Neuron (in vitro differentiated cells): ENCODE data around the gene FAM161B.
"Not testable (repeated sequence)": the region's sequence is repeated elsewhere in the genome, so short reads cannot be mapped to it uniquely, and the experiment has no call there.

Experiments
- H2AFZ ChIP-seq: one replicate; pipeline ENCODE4 v1.6.1; 2013; ENCODE audit warnings: low read depth, mild to moderate bottlenecking, inconsistent platforms, low read length, moderate library complexity
- H3K27me3 ChIP-seq: one replicate; pipeline ENCODE4 v1.6.1; 2013; ENCODE audit warnings: low read length; ENCODE audit not compliant: insufficient read depth
- H3K36me3 ChIP-seq: one replicate; pipeline ENCODE4 v1.6.1; 2013; ENCODE audit warnings: low read length; ENCODE audit not compliant: insufficient read depth
- H3K4me1 ChIP-seq: one replicate; pipeline ENCODE4 v1.6.1; 2013; ENCODE audit warnings: low read length; ENCODE audit not compliant: insufficient read depth
- H3K4me3 ChIP-seq: 2 replicates; pipeline ENCODE4 v1.5.1; 2013; ENCODE audit warnings: mild to moderate bottlenecking, low read length, moderate library complexity
- H3K9me3 ChIP-seq: one replicate; pipeline ENCODE4 v1.6.1; 2013; ENCODE audit warnings: low read length

FAM161B gene

DNA sequence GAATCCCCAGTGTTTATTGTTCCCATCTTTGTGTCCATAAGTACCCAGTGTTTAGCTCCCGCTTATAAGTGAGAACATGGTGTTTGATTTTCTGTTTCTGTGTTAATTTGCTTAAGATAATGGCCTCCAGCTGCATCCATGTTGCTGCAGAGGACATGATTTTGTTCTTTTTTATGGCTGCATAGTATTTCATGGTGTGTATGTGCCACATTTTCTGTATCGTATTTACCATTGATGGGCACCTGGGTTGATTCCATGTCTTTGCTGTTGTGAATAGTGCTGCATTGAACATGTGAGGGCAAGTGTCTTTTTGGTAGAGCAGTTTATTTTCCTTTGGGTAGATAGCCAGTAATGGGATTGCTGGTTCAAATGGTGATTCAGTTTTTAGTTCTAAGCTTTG lies 30.4 kb downstream of the FAM161B start:
- H3K4me1 ChIP-seq, H3K9me3 ChIP-seq, H3K4me3 ChIP-seq, H2AFZ ChIP-seq, H3K27me3 ChIP-seq: not testable (repeated sequence)
- H3K36me3 ChIP-seq = peaks cover 70% of the 10 kb centered on the region

DNA sequence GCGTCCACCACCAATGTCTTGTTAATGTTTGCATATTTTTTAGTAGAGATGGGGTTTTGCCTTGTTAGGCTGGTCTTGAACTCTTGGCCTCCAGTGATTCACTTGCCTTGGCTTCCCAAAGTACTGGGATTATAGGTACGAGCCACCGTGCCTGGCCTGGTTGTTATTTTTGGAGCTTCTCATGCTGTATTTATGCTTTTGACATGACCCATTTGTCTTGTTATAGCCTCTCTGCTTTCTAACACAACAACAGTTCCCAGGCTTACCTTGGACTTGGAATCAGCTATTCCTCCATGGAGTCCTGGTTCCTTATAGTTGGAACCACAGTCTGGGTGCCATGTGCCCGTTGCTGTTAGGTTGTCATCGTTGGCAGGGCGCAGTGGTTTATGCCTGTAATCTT lies 33.6 kb downstream of the FAM161B start:
- H3K4me3 ChIP-seq = no peak overlapping the region
- no peaks in the 10 kb centered on the region for H3K9me3 ChIP-seq
- no peak overlapping the region for H2AFZ ChIP-seq
- H3K27me3 ChIP-seq = no peaks in the 10 kb centered on the region
- H3K4me1 ChIP-seq = no peaks in the 10 kb centered on the region
- H3K36me3 ChIP-seq = peaks cover 63% of the 10 kb centered on the region

DNA sequence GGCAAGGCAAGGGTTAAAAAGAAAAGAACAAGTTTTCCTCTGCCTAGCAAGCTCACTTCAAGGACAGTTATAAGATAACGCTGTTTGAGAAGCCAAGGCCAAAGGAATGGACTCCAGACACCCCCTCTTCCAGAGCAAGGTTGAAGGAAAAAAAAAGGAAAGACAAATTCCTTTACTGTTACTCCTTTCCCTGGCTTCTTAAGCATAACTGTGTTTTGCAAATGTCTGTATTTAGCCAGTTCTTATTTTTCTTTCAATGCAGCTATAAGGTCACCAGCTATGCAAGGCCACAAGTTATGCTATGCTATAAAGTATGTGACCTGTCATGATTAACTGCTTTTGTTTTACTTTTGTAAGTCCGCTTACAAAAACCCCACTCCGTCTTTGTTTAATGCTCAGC lies 36.6 kb downstream of the FAM161B start:
- H3K4me3 ChIP-seq = no peak overlapping the region
- no peak overlapping the region for H2AFZ ChIP-seq
- H3K27me3 ChIP-seq = no peaks in the 10 kb centered on the region
- H3K9me3 ChIP-seq = no peaks in the 10 kb centered on the region
- H3K4me1 ChIP-seq = no peaks in the 10 kb centered on the region
- H3K36me3 ChIP-seq = peaks cover 69% of the 10 kb centered on the region

- Histone ChIP-seq H3K9me3 (no peaks in the 10 kb centered on the region), H3K4me3 (no peak overlapping the region), H3K27me3 (no peaks in the 10 kb centered on the region), H3K4me1 (no peaks in the 10 kb centered on the region), H3K36me3 (peaks cover 81% of the 10 kb centered on the region), H2AFZ (no peak overlapping the region)
Measured at GRCh38 chr14:73909681-73910080, 40.2 kb downstream of the FAM161B start.

GRCh38 chr14:73903028-73903427 lies 46.9 kb downstream of the FAM161B start:
- Histone ChIP-seq H3K4me3 (no peak overlapping the region), H3K4me1 (no peaks in the 10 kb centered on the region), H3K27me3 (no peaks in the 10 kb centered on the region), H2AFZ (no peak overlapping the region), H3K9me3 (no peaks in the 10 kb centered on the region), H3K36me3 (peaks cover 81% of the 10 kb centered on the region)

GRCh38 chr14:73896521-73896920 lies 53.4 kb downstream of the FAM161B start:
- no peak overlapping the region for H3K4me3 ChIP-seq
- no peaks in the 10 kb centered on the region for H3K9me3 ChIP-seq
- no peak overlapping the region for H2AFZ ChIP-seq
- peaks cover 84% of the 10 kb centered on the region for H3K36me3 ChIP-seq
- no peaks in the 10 kb centered on the region for H3K4me1 ChIP-seq
- H3K27me3 ChIP-seq = no peaks in the 10 kb centered on the region

DNA sequence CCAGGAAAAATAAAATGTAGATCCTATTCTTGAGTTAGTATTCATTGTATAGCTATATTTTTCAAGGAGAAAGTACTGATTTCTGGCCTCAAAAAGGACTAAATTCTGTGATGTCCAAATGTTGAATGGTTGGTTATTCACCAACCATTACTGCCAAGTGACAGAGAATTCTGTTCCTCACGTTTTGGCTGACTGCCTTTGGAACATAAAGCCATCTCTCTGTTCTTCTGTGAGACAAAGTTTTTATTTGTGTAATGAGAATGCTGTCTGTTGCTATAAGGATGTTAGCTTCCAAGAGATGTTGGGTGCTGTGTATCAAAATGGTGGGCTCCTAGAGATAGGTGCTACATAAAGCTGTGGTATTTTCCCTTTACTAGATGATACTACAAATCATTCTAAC lies 54.0 kb downstream of the FAM161B start:
- no peak overlapping the region for H3K4me3 ChIP-seq
- no peaks in the 10 kb centered on the region for H3K4me1 ChIP-seq
- no peaks in the 10 kb centered on the region for H3K27me3 ChIP-seq
- peaks cover 84% of the 10 kb centered on the region for H3K36me3 ChIP-seq
- no peaks in the 10 kb centered on the region for H3K9me3 ChIP-seq
- no peak overlapping the region for H2AFZ ChIP-seq

DNA sequence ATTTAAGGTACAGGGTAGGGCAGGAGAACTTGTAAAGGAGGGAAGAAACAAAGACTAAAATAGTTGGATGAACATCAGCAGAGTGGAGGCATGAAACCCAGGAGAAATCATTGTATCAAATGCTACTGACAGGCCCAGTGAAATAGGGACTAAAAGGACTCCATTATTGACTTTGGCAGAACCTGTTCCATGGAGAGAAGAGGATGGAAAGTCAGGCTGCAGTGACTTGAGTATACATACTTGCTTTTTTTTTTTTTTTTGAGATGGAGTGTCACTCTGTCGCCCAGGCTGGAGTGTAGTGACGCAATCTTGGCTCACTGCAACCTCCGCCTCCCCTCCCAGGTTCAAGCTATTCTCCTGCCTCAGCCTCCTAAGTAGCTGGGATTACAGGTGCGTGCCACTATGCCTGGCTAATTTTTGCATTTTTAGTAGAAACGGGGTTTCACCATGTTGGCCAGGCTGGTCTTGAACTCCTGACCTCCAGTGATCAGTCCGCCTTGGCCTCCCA lies 55.7 kb downstream of the FAM161B start:
- not testable (repeated sequence) for H3K9me3 ChIP-seq, H2AFZ ChIP-seq, H3K4me1 ChIP-seq, H3K4me3 ChIP-seq, H3K27me3 ChIP-seq
- H3K36me3 ChIP-seq = peaks cover 67% of the 10 kb centered on the region

DNA sequence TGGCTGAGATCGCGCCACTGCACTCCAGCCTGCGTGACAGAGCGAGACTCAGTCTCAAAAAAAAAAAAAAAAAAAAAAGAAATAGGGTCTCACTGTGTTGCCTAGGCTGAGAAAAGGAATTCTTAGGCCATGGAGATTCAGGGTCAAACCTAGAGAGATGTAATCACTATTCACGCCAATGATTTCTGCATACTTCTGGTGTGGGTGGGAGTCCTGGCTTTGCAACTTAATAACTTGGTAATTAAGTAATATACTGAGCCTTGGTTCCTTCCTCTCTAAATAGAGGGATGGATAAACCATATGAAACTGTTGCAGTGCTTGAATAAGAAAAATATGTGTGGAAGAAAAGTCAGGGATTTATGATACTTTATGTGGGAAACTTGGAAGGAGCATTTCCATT lies 60.5 kb downstream of the FAM161B start:
- Histone ChIP-seq H3K4me1 (peaks cover 19% of the 10 kb centered on the region), H3K36me3 (peaks cover 21% of the 10 kb centered on the region), H3K4me3 (no peak overlapping the region), H3K9me3 (no peaks in the 10 kb centered on the region), H2AFZ (no peak overlapping the region), H3K27me3 (no peaks in the 10 kb centered on the region)

GRCh38 chr14:73888971-73889370 lies 60.9 kb downstream of the FAM161B start:
- H2AFZ ChIP-seq = no peak overlapping the region
- peaks cover 17% of the 10 kb centered on the region for H3K36me3 ChIP-seq
- H3K4me3 ChIP-seq = no peak overlapping the region

GRCh38 chr14:73888460-73888725 lies 61.5 kb downstream of the FAM161B start:
- Histone ChIP-seq H3K36me3 (peaks cover 11% of the 10 kb centered on the region), H3K27me3 (no peaks in the 10 kb centered on the region), H3K9me3 (no peaks in the 10 kb centered on the region), H2AFZ (no peak overlapping the region), H3K4me1 (peaks cover 19% of the 10 kb centered on the region), H3K4me3 (peak overlapping the region; percentile 74)

More at GRCh38 chr14:73888971-73889370, 60.9 kb downstream of the FAM161B start:
- H3K27me3 ChIP-seq = no peaks in the 10 kb centered on the region
- H3K4me1 ChIP-seq = peaks cover 19% of the 10 kb centered on the region
- no peaks in the 10 kb centered on the region for H3K9me3 ChIP-seq

DNA sequence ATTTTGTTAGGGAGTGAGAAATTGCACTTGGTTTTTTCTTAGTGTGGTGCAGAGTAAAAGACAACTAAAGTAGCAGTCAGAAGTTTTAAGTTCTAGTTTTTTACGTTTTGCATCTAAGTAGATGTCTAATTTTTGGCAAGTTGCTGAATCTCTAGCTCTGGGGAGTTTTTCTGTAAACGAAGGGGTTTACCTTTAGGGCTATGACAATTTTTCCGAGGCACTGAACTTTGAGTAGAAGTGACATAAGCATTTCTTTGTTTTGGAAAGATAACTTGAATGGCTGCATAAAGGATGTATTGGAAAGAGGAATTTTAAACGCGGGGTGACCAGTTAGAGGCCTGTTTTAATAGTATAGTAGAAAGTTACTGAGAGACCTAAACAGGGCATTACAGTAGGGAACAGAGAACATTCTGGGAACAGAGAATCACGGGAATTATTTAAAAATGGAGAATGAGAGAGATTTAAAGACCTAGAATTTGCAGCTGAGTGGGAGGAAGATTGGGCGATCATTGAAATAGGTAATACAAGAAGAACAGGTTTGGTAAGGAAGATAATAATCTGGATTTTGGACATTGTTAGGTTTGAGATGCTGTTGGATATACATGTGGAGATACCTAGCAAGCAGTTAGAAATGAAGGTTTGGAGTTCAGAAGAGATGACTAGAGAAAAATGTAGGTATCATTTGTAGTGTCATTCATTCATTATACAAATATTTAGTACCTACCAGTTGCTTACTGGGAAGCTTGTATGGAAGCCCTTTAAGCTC lies 62.0 kb downstream of the FAM161B start:
- peaks cover 6% of the 10 kb centered on the region for H3K36me3 ChIP-seq
- H2AFZ ChIP-seq = no peak overlapping the region
- H3K27me3 ChIP-seq = no peaks in the 10 kb centered on the region
- peak overlapping the region; percentile 74 for H3K4me3 ChIP-seq
- H3K9me3 ChIP-seq = no peaks in the 10 kb centered on the region
- H3K4me1 ChIP-seq = peaks cover 19% of the 10 kb centered on the region

DNA sequence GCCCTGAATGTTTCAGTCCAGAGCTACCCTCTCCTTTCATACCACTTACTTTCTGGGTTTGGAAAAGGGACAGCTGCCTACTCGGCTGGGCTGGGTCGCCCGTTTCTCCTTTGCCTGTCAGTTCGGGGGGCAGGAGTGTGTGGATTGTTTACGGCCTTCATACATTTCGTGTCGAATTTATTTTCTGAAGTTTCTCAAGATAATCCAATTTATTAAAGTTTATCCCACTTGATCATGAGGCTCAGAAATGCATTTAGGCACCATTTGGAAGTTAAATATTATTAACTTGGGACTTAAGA lies 62.6 kb downstream of the FAM161B start:
- H3K4me3 ChIP-seq = peak overlapping the region; percentile 74
- peak overlapping the region; percentile 75 for H2AFZ ChIP-seq
- H3K9me3 ChIP-seq = no peaks in the 10 kb centered on the region
- no peaks in the 10 kb centered on the region for H3K27me3 ChIP-seq
- H3K36me3 ChIP-seq = peaks cover 5% of the 10 kb centered on the region
- peaks cover 19% of the 10 kb centered on the region for H3K4me1 ChIP-seq
